SJCRH30 (cell line): Measurements from ENCODE around the gene ANKDD1B. TPM values are rescaled to one million over a fixed set of nuclear protein-coding genes. Genes with fewer than 3 reads are reported as not detected.

ENCODE experiments used
- total RNA-seq: library from RNA; depleted of rRNA; stranded (reverse); fragments of >200 nt; shearing (Covaris generic); gene quantifications from 2 replicates; pipeline ENCODE4 v1.2.3, GENCODE V29; 2014; rRNA removed

Gene ANKDD1B
- total RNA-seq, 1 experiment from 2014 or later = not detected

Other genes starting within 250 kb of the ANKDD1B start
- gene CERT1, start 99.8 kb upstream of the ANKDD1B start, total RNA-seq = 24.7 and 28.8 TPM in 2 replicates
- gene POLK, start 99.6 kb upstream of the ANKDD1B start, total RNA-seq = 23.4 and 27.7 TPM in 2 replicates
- 17.9 and 23.3 TPM in 2 replicates for gene POC5, start 106.0 kb downstream of the ANKDD1B start, total RNA-seq